Prostate gland (tissue), 2 donors: ENCODE data around the gene ZNF263.

ENCODE experiments used
- POLR2AphosphoS5 ChIP-seq: sonication (generic); formaldehyde crosslinking; IDR thresholded peaks from one replicate; pipeline ENCODE4 v1.6.1; 2017; ENCODE audit warnings: antibody characterized with exemption
- TF ChIP-seq, protein P1 (sequence below), 4 experiments: fragments of 200-600 bp in 2 of 4; fragments of 450-650 bp in 2 of 4; sonication (generic) in 2 of 4; IDR thresholded peaks; 1 replicate in 3 of 4; 2 replicates in 1 of 4; pipeline ENCODE4 v1.5.1; 2016 to 2019; ENCODE audit warnings: antibody characterized with exemption in 4 of 4, mild to moderate bottlenecking in 2 of 4, moderate library complexity in 2 of 4

- TF ChIP-seq, protein P1, sequence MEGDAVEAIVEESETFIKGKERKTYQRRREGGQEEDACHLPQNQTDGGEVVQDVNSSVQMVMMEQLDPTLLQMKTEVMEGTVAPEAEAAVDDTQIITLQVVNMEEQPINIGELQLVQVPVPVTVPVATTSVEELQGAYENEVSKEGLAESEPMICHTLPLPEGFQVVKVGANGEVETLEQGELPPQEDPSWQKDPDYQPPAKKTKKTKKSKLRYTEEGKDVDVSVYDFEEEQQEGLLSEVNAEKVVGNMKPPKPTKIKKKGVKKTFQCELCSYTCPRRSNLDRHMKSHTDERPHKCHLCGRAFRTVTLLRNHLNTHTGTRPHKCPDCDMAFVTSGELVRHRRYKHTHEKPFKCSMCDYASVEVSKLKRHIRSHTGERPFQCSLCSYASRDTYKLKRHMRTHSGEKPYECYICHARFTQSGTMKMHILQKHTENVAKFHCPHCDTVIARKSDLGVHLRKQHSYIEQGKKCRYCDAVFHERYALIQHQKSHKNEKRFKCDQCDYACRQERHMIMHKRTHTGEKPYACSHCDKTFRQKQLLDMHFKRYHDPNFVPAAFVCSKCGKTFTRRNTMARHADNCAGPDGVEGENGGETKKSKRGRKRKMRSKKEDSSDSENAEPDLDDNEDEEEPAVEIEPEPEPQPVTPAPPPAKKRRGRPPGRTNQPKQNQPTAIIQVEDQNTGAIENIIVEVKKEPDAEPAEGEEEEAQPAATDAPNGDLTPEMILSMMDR (IDR thresholded peaks at IDR 0.05), result peak in 2 of 4 experiments; percentile 10 to 25
- TF ChIP-seq POLR2AphosphoS5, result no peak
Observed at GRCh38 chr16:3266873-3267537, 16.3 kb upstream of the ZNF263 start.
